Measurements from ENCODE around the gene ZNF488.

The ZNF488 gene

GRCh38 chr10:47326927-47327330, 57.2 kb downstream of the ZNF488 start:
- DNase-seq: no peak

GRCh38 chr10:47326306-47326926, 57.7 kb downstream of the ZNF488 start:
- no peak for DNase-seq

GRCh38 chr10:47325303-47326291, 58.5 kb downstream of the ZNF488 start:
- DNase-seq: no peak

- no peak for DNase-seq
Measured at GRCh38 chr10:47323636-47324296, 60.3 kb downstream of the ZNF488 start.

- no peak for DNase-seq
Measured at GRCh38 chr10:47323087-47323486, 61.0 kb downstream of the ZNF488 start.

GRCh38 chr10:47322300-47323061, 61.6 kb downstream of the ZNF488 start, which contains the start of gene GDF2:
GDF2 (plus strand) TSS chr10:47322454; CDS start chr10:47322669, 215 bp downstream.
- no peak for DNase-seq

GRCh38 chr10:47321521-47322195, 62.4 kb downstream of the ZNF488 start:
- DNase-seq: no peak

GRCh38 chr10:47320812-47321211, 63.3 kb downstream of the ZNF488 start:
- no peak for DNase-seq

- no peak for DNase-seq
Measured at GRCh38 chr10:47319784-47320183, 64.3 kb downstream of the ZNF488 start.

GRCh38 chr10:47318706-47319105, 65.4 kb downstream of the ZNF488 start:
- DNase-seq: no peak

GRCh38 chr10:47317251-47317650, 66.8 kb downstream of the ZNF488 start:
- no peak for DNase-seq

GRCh38 chr10:47316131-47316530, 68.0 kb downstream of the ZNF488 start:
- no peak for DNase-seq
